ENCODE results near the gene NASP.

NASP gene

GRCh38 chr1:45621501-45621836 is 37.6 kb downstream of the NASP start:
- no peak overlapping the region for H3K4me2 ChIP-seq (ENCODE audit: low read depth, low read length, poor library complexity, severe bottlenecking)
- no peaks in the 10 kb centered on the region for H3K9me3 ChIP-seq (ENCODE audit: insufficient read depth, low read depth, low read length)
- no peaks in the 10 kb centered on the region for H3K9me2 ChIP-seq (replicated peaks; ENCODE audit: low read depth, low read length)
- peaks cover 39% of the 10 kb centered on the region; the same call in 1 of the 2 replicates for H3K36me3 ChIP-seq (ENCODE audit: insufficient read depth, low read length)
- no peak overlapping the region for H2AFZ ChIP-seq (ENCODE audit: low read length)
- H3K4me3 ChIP-seq (ENCODE audit: low read length, poor library complexity, severe bottlenecking), result no peak overlapping the region
- no peak for TF ChIP-seq CTCF (conservative IDR thresholded peaks at IDR 0.05; ENCODE audit: low read length)
- no peak for TF ChIP-seq EZH2phosphoT487 (IDR thresholded peaks at IDR 0.05; ENCODE audit: borderline replicate concordance)
- no peak overlapping the region for H3K9ac ChIP-seq (ENCODE audit: low read depth, low read length, poor library complexity, severe bottlenecking)
- H3K79me2 ChIP-seq (ENCODE audit: insufficient read depth, low read length), result no peaks in the 10 kb centered on the region
- no peaks in the 10 kb centered on the region for H4K20me1 ChIP-seq (ENCODE audit: insufficient read depth, low read length, poor library complexity, severe bottlenecking)
- H3K27me3 ChIP-seq (ENCODE audit: insufficient read depth, low read length, poor library complexity, severe bottlenecking), result no peaks in the 10 kb centered on the region
- H3F3A ChIP-seq (ENCODE audit: low read depth), result no peaks in the 10 kb centered on the region
- H3K4me1 ChIP-seq (ENCODE audit: insufficient read depth, low read length, poor library complexity, severe bottlenecking), result no peaks in the 10 kb centered on the region

GRCh38 chr1:45621895-45622523 is 38.2 kb downstream of the NASP start:
- no peak overlapping the region for H3K4me2 ChIP-seq (ENCODE audit: low read depth, low read length, poor library complexity, severe bottlenecking)
- H3K9me2 ChIP-seq (replicated peaks; ENCODE audit: low read depth, low read length), result no peaks in the 10 kb centered on the region
- H3K4me1 ChIP-seq (ENCODE audit: insufficient read depth, low read length, poor library complexity, severe bottlenecking), result no peaks in the 10 kb centered on the region
- TF ChIP-seq EZH2phosphoT487 (IDR thresholded peaks at IDR 0.05; ENCODE audit: borderline replicate concordance), result no peak
- H3K36me3 ChIP-seq (ENCODE audit: insufficient read depth, low read length), result peaks cover 36% of the 10 kb centered on the region; the same call in 1 of the 2 replicates
- H3K27me3 ChIP-seq (ENCODE audit: insufficient read depth, low read length, poor library complexity, severe bottlenecking), result no peaks in the 10 kb centered on the region
- H2AFZ ChIP-seq (ENCODE audit: low read length), result no peak overlapping the region
- H3K4me3 ChIP-seq (ENCODE audit: low read length, poor library complexity, severe bottlenecking), result no peak overlapping the region
- no peaks in the 10 kb centered on the region for H3K79me2 ChIP-seq (ENCODE audit: insufficient read depth, low read length)
- H3K9me3 ChIP-seq (ENCODE audit: insufficient read depth, low read depth, low read length), result no peaks in the 10 kb centered on the region
- no peaks in the 10 kb centered on the region for H4K20me1 ChIP-seq (ENCODE audit: insufficient read depth, low read length, poor library complexity, severe bottlenecking)
- H3K9ac ChIP-seq (ENCODE audit: low read depth, low read length, poor library complexity, severe bottlenecking), result no peak overlapping the region
- H3F3A ChIP-seq (ENCODE audit: low read depth), result no peaks in the 10 kb centered on the region

GRCh38 chr1:45622524-45623394 is 38.9 kb downstream of the NASP start:
- H3K4me2 ChIP-seq (ENCODE audit: low read depth, low read length, poor library complexity, severe bottlenecking), result no peak overlapping the region
- no peaks in the 10 kb centered on the region for H3K27me3 ChIP-seq (ENCODE audit: insufficient read depth, low read length, poor library complexity, severe bottlenecking)
- no peak overlapping the region for H3K4me3 ChIP-seq (ENCODE audit: low read length, poor library complexity, severe bottlenecking)
- H3K9ac ChIP-seq (ENCODE audit: low read depth, low read length, poor library complexity, severe bottlenecking), result no peak overlapping the region
- H3K79me2 ChIP-seq (ENCODE audit: insufficient read depth, low read length), result no peaks in the 10 kb centered on the region
- H3K9me2 ChIP-seq (replicated peaks; ENCODE audit: low read depth, low read length), result no peaks in the 10 kb centered on the region
- H4K20me1 ChIP-seq (ENCODE audit: insufficient read depth, low read length, poor library complexity, severe bottlenecking), result no peaks in the 10 kb centered on the region
- TF ChIP-seq EZH2phosphoT487 (IDR thresholded peaks at IDR 0.05; ENCODE audit: borderline replicate concordance), result no peak
- no peak for TF ChIP-seq CTCF (conservative IDR thresholded peaks at IDR 0.05; ENCODE audit: low read length)
- H3K9me3 ChIP-seq (ENCODE audit: insufficient read depth, low read depth, low read length), result no peaks in the 10 kb centered on the region
- H3K4me1 ChIP-seq (ENCODE audit: insufficient read depth, low read length, poor library complexity, severe bottlenecking), result no peaks in the 10 kb centered on the region
- peaks cover 34% of the 10 kb centered on the region; the same call in 1 of the 2 replicates for H3K36me3 ChIP-seq (ENCODE audit: insufficient read depth, low read length)
- H3F3A ChIP-seq (ENCODE audit: low read depth), result no peaks in the 10 kb centered on the region
- H2AFZ ChIP-seq (ENCODE audit: low read length), result no peak overlapping the region

All from Loucy (cell line).